DND-41 (cell line): ENCODE data around the gene CYTIP.

ENCODE experiments used
- ATAC-seq: fragments of 200-7000 bp; cut with Tn5 transposase; 3 replicates; pipeline ENCODE4 v1.9.1; 2021; ENCODE audit warnings: low read depth; ENCODE audit not compliant: insufficient read depth
- DNase-seq: peaks from one replicate; pipeline ENCODE4 v3.0.0-alpha.2; 2020
- H2AFZ ChIP-seq: 2 replicates; pipeline ENCODE4 v1.6.0; 2012; ENCODE audit warnings: low read depth, low read length
- H3K27ac ChIP-seq: 2 replicates; pipeline ENCODE4 v1.5.1; 2012; ENCODE audit warnings: low read length, inconsistent platforms
- H3K27me3 ChIP-seq: fragments of 200-600 bp; sonication (generic); 2 replicates; pipeline ENCODE4 v1.6.0; 2012; ENCODE audit warnings: low read length, mild to moderate bottlenecking, inconsistent platforms; ENCODE audit not compliant: insufficient read depth, poor library complexity
- H3K36me3 ChIP-seq: 2 replicates; pipeline ENCODE4 v1.5.1; 2012; ENCODE audit warnings: low read length, inconsistent platforms; ENCODE audit not compliant: insufficient read depth
- H3K4me1 ChIP-seq: 2 replicates; pipeline ENCODE4 v1.5.1; 2012; ENCODE audit warnings: mild to moderate bottlenecking, low read length; ENCODE audit not compliant: insufficient read depth
- H3K4me2 ChIP-seq: 2 replicates; pipeline ENCODE4 v1.6.0; 2012; ENCODE audit warnings: mild to moderate bottlenecking, moderate library complexity, low read length, inconsistent platforms; ENCODE audit not compliant: insufficient read depth
- H3K4me3 ChIP-seq, 2 experiments: fragments of 200-600 bp in 1 of 2; shearing (Covaris generic) in 1 of 2; 2 replicates each; pipeline ENCODE4 v1.5.1; 2012 to 2016; ENCODE audit warnings: inconsistent platforms in 2 of 2, low read length in 2 of 2, mild to moderate bottlenecking in 2 of 2, low read depth in 1 of 2, moderate library complexity in 1 of 2
- H3K79me2 ChIP-seq: 2 replicates; pipeline ENCODE4 v1.6.0; 2012; ENCODE audit warnings: low read length, inconsistent platforms; ENCODE audit not compliant: insufficient read depth
- H3K9ac ChIP-seq: 2 replicates; pipeline ENCODE4 v1.6.0; 2012; ENCODE audit warnings: low read depth, mild to moderate bottlenecking, inconsistent platforms, low read length, moderate library complexity
- H3K9me3 ChIP-seq: 2 replicates; pipeline ENCODE4 v1.5.1; 2012; ENCODE audit warnings: low read length, moderate library complexity, mild to moderate bottlenecking, inconsistent platforms; ENCODE audit not compliant: insufficient read depth, severe bottlenecking
- H4K20me1 ChIP-seq: 2 replicates; pipeline ENCODE4 v1.6.0; 2012; ENCODE audit warnings: low read length; ENCODE audit not compliant: insufficient read depth
- CTCF ChIP-seq: IDR thresholded peaks from 2 replicates; pipeline ENCODE4 v1.5.1; 2012; ENCODE audit warnings: borderline replicate concordance, low read length, moderate library complexity, mild to moderate bottlenecking; ENCODE audit not compliant: poor library complexity, severe bottlenecking; ENCODE audit errors: extremely low read depth
- EZH2 ChIP-seq: IDR thresholded peaks from 3 replicates; pipeline ENCODE4 v1.6.1; 2012; ENCODE audit warnings: borderline replicate concordance, low read depth, mild to moderate bottlenecking, moderate library complexity, low read length, inconsistent platforms; ENCODE audit not compliant: severe bottlenecking

The CYTIP gene

GRCh38 chr2:157468931-157469708 lies 25.2 kb upstream of the CYTIP start:
- Histone ChIP-seq H3K27me3 (no peaks in the 10 kb centered on the region), H3K4me2 (no peak overlapping the region), H2AFZ (no peak overlapping the region), H3K4me1 (no peaks in the 10 kb centered on the region), H3K36me3 (no peaks in the 10 kb centered on the region), H3K4me3 (no peak overlapping the region), H3K9ac (no peak overlapping the region), H4K20me1 (no peaks in the 10 kb centered on the region), H3K79me2 (no peaks in the 10 kb centered on the region), H3K27ac (no peak overlapping the region), H3K9me3 (no peaks in the 10 kb centered on the region)
- DNase-seq, result no peak
- ATAC-seq, result no peak
- no peak for TF ChIP-seq EZH2
- no peak for TF ChIP-seq CTCF

GRCh38 chr2:157466764-157467163 lies 22.9 kb upstream of the CYTIP start:
- H3K9ac ChIP-seq, result no peak overlapping the region
- ATAC-seq, result no peak
- H3K27ac ChIP-seq, result no peak overlapping the region

GRCh38 chr2:157465554-157465953 lies 21.7 kb upstream of the CYTIP start:
- no peak for TF ChIP-seq EZH2
- TF ChIP-seq CTCF, result no peak
- Histone ChIP-seq H3K4me3 (no peak overlapping the region), H3K27ac (no peak overlapping the region), H3K36me3 (no peaks in the 10 kb centered on the region), H3K4me1 (no peaks in the 10 kb centered on the region), H3K79me2 (no peaks in the 10 kb centered on the region), H2AFZ (no peak overlapping the region), H3K27me3 (peaks cover 2% of the 10 kb centered on the region), H3K9me3 (no peaks in the 10 kb centered on the region), H3K4me2 (no peak overlapping the region), H4K20me1 (no peaks in the 10 kb centered on the region), H3K9ac (no peak overlapping the region)
- ATAC-seq (no peak), DNase-seq (no peak)

More at GRCh38 chr2:157466764-157467163, 22.9 kb upstream of the CYTIP start:
- Histone ChIP-seq H3K4me3 (no peak overlapping the region), H3K79me2 (no peaks in the 10 kb centered on the region), H4K20me1 (no peaks in the 10 kb centered on the region), H3K4me2 (no peak overlapping the region), H2AFZ (no peak overlapping the region), H3K9me3 (no peaks in the 10 kb centered on the region), H3K27me3 (no peaks in the 10 kb centered on the region), H3K4me1 (no peaks in the 10 kb centered on the region), H3K36me3 (no peaks in the 10 kb centered on the region)
- DNase-seq, result no peak
- TF ChIP-seq CTCF, result no peak
- TF ChIP-seq EZH2, result no peak
